IPS-15b (cell line): ENCODE measurements around the gene CFAP251.
"Not testable (repeated sequence)": the region's sequence is repeated elsewhere in the genome, so short reads cannot be mapped to it uniquely, and the experiment has no call there.

Experiments
- H3K27me3 ChIP-seq: one replicate; pipeline ENCODE4 v1.6.1; 2013; ENCODE audit warnings: low read length; ENCODE audit not compliant: control insufficient read depth, insufficient read depth
- H3K36me3 ChIP-seq: one replicate; pipeline ENCODE4 v1.6.1; 2013; ENCODE audit warnings: low read length; ENCODE audit not compliant: control insufficient read depth, insufficient read depth
- H3K4me1 ChIP-seq: one replicate; pipeline ENCODE4 v1.6.1; 2013; ENCODE audit warnings: mild to moderate bottlenecking, low read length; ENCODE audit not compliant: control insufficient read depth, insufficient read depth
- H3K4me3 ChIP-seq: one replicate; pipeline ENCODE4 v1.5.1; 2013; ENCODE audit warnings: low read depth, low read length
- H3K9ac ChIP-seq: one replicate; pipeline ENCODE4 v1.6.1; 2013; ENCODE audit warnings: low read depth, mild to moderate bottlenecking, low read length
- H3K9me3 ChIP-seq: one replicate; pipeline ENCODE4 v1.6.1; 2013; ENCODE audit warnings: mild to moderate bottlenecking, low read length; ENCODE audit not compliant: control insufficient read depth, insufficient read depth

Gene CFAP251

DNA sequence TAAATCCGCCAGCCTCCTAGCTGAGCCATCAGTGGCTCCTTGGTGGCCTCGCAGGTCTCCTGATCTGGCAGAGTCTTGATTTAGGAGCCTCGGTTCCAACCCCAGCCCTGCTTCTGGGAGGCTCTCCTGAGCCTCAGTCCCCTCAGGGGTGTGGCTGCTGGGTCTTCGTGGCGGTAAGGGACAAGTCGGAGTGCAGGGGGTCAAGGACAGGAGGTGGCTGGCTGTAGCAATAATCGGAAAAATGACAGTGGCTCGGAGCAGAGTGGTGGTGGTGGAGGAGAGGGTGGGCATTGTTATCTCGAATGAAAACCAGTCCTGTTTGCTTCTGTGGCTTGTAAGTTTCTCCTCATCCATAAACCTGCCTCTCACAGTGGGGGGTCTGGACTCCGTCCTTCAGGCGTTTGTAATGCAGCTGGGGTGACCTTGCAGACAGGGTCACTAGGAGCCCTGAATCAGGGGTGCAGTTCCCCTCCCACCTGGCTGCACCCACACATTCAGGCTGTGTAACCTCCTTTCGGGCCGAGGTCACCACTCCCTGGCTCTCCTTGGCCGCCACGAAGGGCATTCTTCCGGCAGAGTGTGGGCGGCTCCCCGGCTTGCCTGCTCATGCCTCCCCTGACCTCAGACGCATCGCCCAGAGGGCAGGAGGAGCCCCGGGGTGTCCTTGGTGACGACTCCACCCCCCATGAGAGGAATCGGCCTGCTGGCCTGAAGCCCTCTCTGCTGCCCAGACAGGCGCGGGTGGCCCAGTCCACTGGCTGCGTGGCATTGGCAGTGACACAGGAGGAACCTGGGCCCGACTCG is 111.4 kb downstream of the CFAP251 start:
- H3K27me3 ChIP-seq = no peaks in the 10 kb centered on the region
- no peaks in the 10 kb centered on the region for H3K9me3 ChIP-seq
- peak overlapping the region; percentile 24 for H3K9ac ChIP-seq
- H3K36me3 ChIP-seq = no peaks in the 10 kb centered on the region
- no peaks in the 10 kb centered on the region for H3K4me1 ChIP-seq
- no peak overlapping the region for H3K4me3 ChIP-seq

DNA sequence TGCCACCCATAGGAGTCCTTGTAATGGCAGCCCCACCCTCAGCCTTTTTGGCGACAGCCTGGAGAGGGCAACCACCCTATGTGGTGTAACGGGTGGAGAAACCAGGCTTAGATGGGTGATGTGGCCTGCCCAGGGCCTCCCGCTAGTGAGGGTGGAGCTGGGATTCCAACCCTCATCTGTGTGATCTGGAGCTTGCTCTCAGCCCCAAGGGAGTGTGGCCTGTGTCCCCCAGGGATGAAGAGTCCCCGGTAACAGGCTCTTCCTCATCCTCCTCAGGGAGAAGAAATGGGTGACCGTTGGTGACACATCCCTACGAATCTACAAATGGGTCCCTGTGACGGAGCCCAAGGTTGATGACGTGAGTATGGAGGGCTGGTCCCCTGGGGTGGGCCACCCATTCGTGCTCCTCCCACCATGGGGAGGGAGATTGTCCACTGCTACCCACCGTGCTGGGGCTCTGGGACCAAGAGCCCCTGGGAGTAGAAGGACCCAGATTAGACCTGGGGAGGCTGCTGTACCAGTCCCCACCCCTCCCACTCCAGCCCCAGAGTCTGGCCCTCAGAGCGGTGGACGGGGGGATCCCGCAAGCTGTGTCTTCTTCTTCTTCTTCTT is 112.1 kb downstream of the CFAP251 start:
- no peak overlapping the region for H3K9ac ChIP-seq
- no peaks in the 10 kb centered on the region for H3K9me3 ChIP-seq
- H3K27me3 ChIP-seq = no peaks in the 10 kb centered on the region
- no peaks in the 10 kb centered on the region for H3K4me1 ChIP-seq
- H3K36me3 ChIP-seq = peaks cover 3% of the 10 kb centered on the region
- H3K4me3 ChIP-seq = no peak overlapping the region

DNA sequence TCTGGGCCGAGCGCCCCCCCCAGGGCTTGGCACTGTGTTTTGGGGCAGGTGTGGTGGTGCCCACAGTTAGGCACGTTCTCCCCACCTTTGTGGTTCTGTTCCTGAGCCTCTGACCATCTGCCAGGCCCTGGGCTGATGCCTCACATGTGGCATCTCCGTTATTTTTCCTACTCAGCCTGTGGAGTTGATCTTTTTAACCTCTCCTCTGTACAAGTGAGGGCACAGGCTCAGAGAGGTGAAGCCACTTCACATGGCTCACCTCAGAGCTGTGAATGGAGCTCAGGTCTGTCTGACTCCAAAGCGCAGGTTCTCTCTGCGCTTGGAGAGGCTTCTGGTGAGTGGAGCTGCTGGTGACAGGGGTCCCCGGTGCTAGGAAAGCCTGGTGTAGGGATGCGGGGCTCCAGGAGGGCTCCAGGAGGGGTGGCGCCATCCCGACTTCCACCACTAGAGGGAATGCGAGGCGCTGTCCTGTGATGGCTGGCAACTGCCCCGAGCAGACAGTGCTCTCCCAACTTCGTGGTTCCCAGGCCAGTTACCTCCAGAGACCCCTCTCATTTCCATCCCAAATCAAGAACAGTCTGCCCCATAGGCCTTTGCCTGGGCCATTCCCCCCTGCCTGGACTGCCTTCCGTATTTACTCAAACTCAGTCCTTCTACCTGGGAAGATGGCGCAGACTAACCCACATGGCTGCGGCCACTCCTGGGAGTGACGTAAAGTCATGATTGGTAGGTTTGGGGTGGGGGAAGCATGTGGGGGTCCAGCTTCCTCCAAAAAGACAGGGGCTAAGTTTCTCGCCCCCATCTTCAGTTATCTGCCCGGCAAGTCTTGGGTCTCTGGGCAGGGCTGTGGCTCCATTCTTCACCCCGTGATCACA is 113.2 kb downstream of the CFAP251 start:
- Histone ChIP-seq H3K36me3 (peaks cover 8% of the 10 kb centered on the region), H3K9ac (no peak overlapping the region), H3K4me1 (no peaks in the 10 kb centered on the region), H3K9me3 (no peaks in the 10 kb centered on the region), H3K27me3 (no peaks in the 10 kb centered on the region), H3K4me3 (no peak overlapping the region)

DNA sequence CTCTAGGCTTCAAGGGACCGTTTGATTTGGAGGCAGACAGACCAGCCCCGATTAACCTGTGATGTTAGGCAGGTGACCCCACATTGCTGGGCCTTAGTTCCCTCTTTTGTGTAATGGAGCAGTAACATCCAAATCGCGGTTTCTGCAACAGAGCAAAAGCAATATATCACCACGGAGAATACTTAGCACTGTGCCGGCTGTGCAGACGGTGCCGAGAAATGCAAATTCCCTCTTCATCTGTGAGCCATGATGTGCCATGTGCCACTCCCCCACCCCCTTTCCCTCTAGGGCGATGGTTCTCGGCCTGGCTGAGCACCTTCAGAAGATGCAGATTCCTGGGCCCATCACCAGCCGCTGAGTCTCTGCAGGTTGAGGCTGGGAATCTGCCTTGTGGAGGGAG is 114.2 kb downstream of the CFAP251 start:
- no peak overlapping the region for H3K4me3 ChIP-seq
- H3K4me1 ChIP-seq = no peaks in the 10 kb centered on the region
- peaks cover 8% of the 10 kb centered on the region for H3K36me3 ChIP-seq
- no peaks in the 10 kb centered on the region for H3K9me3 ChIP-seq
- H3K27me3 ChIP-seq = no peaks in the 10 kb centered on the region
- H3K9ac ChIP-seq = no peak overlapping the region

DNA sequence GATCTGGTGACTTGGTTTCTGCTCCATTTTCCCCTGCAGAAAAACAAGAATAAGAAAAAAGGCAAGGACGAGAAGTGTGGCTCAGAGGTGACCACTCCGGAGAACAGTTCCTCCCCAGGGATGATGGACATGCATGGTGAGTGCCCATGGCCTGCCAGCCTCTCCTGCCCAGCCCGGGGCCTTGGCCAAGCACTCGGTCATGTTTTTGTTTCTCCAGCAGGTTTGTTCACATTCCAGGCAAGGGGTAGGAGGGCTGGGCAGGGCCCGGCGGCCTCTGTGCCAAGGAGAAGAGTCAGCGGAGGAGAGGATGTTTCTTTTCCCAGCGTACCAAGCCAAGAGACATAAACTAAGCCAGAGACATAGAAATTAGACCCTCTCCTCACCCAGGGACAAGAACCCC is 116.9 kb downstream of the CFAP251 start:
- H3K27me3 ChIP-seq = no peaks in the 10 kb centered on the region

DNA sequence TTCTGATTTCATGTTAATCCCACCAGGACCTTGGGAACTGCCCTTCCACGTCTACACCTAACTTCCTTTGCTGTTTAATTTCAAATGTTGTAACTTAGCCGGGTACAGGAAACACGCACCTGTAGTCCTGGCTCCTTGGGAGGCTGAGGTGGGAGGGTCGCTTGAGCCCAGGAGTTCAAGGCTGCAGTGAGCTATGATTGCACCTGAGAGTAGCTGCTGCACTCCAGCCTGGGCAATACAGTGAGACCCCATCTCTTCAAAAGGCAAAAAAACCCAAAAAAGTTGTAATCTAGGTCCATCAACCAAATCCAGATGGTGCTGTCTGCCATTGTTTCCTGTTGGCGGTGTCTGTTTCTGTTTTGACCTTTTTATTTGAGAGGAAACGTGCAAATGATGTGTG is 117.8 kb downstream of the CFAP251 start:
- Histone ChIP-seq H3K36me3 (peaks cover 10% of the 10 kb centered on the region), H3K4me3 (no peak overlapping the region), H3K27me3 (no peaks in the 10 kb centered on the region), H3K4me1 (no peaks in the 10 kb centered on the region), H3K9ac (no peak overlapping the region), H3K9me3 (no peaks in the 10 kb centered on the region)

More for the DNA sequence above, 116.9 kb downstream of the CFAP251 start:
- no peaks in the 10 kb centered on the region for H3K4me1 ChIP-seq
- H3K4me3 ChIP-seq = no peak overlapping the region
- no peaks in the 10 kb centered on the region for H3K9me3 ChIP-seq
- H3K9ac ChIP-seq = no peak overlapping the region
- H3K36me3 ChIP-seq = peaks cover 10% of the 10 kb centered on the region

DNA sequence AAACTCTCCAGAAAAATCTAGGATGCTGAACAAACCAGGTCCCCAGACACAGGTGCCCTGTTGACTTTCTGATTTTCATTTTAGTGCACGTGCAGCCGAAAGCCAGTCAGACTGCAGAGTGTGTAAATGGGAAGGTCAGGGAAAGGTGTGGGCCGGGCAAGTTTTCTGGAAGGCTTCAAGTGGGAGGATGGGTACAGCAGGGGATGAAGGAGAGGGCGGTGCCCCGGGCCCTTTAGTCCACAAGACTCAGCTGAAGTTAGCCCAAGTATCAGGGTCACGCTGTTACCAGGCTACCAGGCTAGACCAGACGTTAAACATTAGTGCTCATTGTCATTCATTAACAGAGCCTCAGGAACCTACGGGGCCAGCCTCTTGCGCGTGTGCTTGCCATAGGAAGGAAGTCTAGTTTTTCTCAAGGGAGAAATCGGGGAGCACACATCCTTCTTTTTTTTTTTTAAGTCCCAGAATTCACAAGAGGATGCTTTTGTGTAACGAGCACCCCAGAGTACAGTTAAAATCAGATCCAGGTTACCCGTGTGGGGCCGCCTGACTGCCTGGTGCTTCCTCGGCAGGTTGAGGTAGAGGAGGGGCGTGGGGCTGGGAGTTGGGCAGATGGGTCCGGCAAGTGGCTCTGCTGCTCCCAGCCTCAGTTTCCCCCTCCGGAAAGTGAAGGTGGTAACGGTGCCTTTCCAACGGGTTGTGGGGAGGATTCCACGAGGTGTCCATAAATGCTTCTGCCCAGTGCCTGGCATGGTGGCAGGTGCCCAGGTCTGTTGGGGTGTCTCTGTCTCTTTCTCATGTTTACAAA is 122.4 kb downstream of the CFAP251 start:
- Histone ChIP-seq H3K27me3 (no peaks in the 10 kb centered on the region), H3K9ac (no peak overlapping the region), H3K9me3 (no peaks in the 10 kb centered on the region), H3K4me1 (no peaks in the 10 kb centered on the region), H3K4me3 (no peak overlapping the region), H3K36me3 (peaks cover 9% of the 10 kb centered on the region)

DNA sequence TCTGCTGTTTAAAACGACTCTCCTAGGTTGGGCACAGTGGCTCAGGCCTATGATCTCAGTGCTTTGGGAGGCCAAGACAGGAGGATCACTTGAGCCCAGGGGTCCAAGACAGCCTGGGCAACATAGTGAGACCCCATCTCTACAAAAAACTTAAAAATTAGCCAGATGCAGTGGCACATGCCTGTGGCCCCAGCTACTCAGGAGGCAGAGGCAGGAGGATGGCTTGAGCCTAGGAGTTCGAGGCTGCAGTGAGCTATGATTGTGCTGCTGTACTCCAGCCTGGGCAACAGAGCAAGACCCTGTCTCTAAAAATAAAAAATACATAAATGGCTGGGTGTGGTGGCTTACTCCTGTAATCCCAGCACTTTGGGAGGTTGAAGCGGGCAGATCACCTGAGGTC is 123.1 kb downstream of the CFAP251 start:
- H3K9ac ChIP-seq, H3K27me3 ChIP-seq, H3K4me1 ChIP-seq, H3K4me3 ChIP-seq, H3K9me3 ChIP-seq, H3K36me3 ChIP-seq: not testable (repeated sequence)

DNA sequence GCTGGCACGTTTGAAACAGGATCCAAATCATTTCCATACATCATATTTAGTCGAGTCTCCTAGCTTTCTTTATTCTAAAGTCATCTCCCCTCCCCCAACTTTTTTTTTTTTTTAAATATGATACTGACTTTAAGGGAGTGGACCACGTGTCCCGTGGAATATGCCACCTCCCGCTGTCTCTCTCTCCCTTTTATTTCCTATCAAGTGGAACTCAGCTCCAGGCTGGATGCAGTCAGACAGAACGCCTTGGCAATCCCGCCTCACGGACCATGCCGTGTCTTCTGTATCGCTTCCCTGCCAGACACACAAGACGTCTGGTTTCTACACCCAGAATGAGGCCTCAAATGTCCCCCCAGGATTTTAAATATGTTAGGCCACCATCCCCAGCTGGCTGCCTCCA is 124.5 kb downstream of the CFAP251 start:
- Histone ChIP-seq H3K27me3 (no peaks in the 10 kb centered on the region), H3K36me3 (peaks cover 8% of the 10 kb centered on the region), H3K9ac (no peak overlapping the region), H3K4me1 (no peaks in the 10 kb centered on the region), H3K4me3 (no peak overlapping the region), H3K9me3 (no peaks in the 10 kb centered on the region)

DNA sequence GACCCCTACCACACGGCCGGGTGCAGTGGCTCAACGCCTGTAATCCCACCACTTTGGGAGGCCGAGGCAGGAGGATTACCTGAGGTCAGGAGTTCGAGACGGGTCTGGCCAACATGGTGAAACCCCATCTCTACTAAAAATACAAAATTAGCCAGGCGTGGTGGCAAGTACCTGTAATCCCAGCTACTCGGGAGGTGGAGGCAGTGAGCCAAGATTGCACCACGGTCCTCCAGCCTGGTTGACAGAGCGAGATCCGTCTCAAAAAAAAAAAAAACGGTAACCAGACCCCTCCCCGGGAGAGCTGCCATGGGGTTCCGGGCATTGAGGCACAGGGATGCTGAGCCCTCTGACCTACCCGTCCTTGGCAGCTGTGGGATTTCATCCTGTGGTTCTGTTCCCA is 125.1 kb downstream of the CFAP251 start:
- H3K9ac ChIP-seq = no peak overlapping the region
- H3K36me3 ChIP-seq = peaks cover 8% of the 10 kb centered on the region

DNA sequence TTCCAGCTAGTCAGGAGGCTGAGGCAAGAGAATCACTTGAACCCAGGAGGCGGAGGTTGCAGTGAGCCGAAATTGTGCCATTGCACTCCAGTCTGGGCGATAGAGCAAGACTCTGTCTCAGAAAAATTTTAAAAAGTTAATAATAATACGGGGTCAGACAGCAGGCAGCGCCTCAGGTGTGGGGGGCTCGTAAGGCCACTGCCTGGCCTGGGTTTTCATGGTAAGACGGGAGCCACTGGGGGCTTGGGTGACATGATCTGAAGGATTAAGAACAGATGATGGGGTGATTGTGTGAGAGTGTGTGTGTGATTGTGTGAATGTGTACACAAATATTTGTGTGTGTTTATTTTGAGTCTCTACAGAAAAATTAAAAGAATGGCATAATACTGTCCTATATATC is 126.9 kb downstream of the CFAP251 start:
- no peak overlapping the region for H3K9ac ChIP-seq
- no peaks in the 10 kb centered on the region for H3K4me1 ChIP-seq
- no peak overlapping the region for H3K4me3 ChIP-seq
- no peaks in the 10 kb centered on the region for H3K9me3 ChIP-seq
- H3K27me3 ChIP-seq = no peaks in the 10 kb centered on the region
- peaks cover 6% of the 10 kb centered on the region for H3K36me3 ChIP-seq

More for the DNA sequence above, 125.1 kb downstream of the CFAP251 start:
- Histone ChIP-seq H3K4me1 (no peaks in the 10 kb centered on the region), H3K4me3 (no peak overlapping the region), H3K9me3 (no peaks in the 10 kb centered on the region), H3K27me3 (no peaks in the 10 kb centered on the region)
